Posterior cingulate gyrus (tissue), 11 donors: ENCODE data around the gene EIF4EBP2.

ENCODE experiments used
- DNase-seq, 10 donors: peaks; one replicate each; pipeline versions ENCODE4 v3.0.0 to v3.0.0-alpha.2; 2020 to 2021; ENCODE audit warnings: mixed read lengths in 3 of 10
- intact Hi-C: fragments of 100-400 bp; cut with DNase I; formaldehyde crosslinking; loops from one replicate; pipeline ENCODE4 v1.15.1; 2023

Gene EIF4EBP2

DNA sequence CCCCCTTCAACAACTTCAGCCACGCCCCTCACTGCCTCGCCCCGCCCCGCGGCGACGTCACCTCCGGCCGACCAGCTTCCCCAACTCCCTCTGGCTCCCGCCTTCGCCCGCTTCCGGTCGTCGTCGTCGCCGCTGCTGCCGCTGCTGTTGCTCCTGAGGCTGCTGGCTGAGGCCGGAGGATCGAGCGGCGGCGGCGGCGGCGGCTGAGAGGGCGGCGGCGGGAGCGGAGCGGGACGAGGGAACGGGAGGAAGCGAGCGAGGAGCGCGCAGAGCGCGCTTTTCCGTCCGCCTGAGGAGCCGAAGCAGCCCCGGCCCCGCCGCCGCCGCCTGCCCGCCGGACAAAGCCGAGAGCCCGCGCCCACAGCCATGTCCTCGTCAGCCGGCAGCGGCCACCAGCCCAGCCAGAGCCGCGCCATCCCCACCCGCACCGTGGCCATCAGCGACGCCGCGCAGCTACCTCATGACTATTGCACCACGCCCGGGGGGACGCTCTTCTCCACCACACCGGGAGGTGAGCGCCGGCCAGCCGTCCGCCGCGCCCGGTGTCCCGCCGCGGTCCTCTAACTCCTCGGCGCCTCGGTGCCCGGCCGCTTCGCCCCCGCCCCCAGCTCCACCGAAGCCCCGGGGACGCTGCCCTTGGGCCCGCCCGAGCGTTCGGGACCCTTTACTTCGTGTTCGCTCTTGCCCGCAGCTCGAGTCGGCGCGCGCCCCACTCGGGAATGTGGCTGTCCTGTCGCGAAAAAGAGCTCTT is at the start of gene EIF4EBP2:
EIF4EBP2 (plus strand) TSS at position 110 of the 751 bp plus-strand sequence; CDS start at position 367, 257 bp downstream.
- peak; percentile 97 to 100 (median 99) for DNase-seq
- intact Hi-C loops, result loop anchor here (1.0 kb wide), 1 partner anchor 22 kb away; the partner anchor contains the start of gene LRRC20

GRCh38 chr10:70354556-70354955 is 49.4 kb upstream of the EIF4EBP2 start:
- intact Hi-C loops, result no loop called here
- no peak for DNase-seq

GRCh38 chr10:70355051-70356021 is 48.6 kb upstream of the EIF4EBP2 start:
- intact Hi-C loops, result no loop called here
- no peak for DNase-seq

DNA sequence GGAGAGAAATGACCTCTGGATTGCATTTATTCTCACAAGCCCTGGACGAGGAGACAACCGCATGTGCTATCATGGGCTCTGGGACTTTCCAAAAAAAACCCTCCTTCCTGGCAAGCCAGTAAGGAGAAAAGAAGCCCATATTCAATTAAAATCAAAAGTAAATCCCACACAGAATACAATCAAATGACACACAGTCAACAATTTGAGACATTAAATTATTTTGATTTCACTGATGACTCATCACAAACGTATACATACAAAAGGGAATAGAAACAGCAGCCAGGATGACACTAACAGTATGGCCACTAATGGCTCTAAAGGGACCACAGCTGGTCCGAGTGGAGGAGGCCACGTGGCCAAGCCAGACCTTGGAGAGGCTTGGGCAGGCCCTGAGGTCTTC is 46.4 kb upstream of the EIF4EBP2 start:
- intact Hi-C loops, result no loop called here
- DNase-seq, result no peak

DNA sequence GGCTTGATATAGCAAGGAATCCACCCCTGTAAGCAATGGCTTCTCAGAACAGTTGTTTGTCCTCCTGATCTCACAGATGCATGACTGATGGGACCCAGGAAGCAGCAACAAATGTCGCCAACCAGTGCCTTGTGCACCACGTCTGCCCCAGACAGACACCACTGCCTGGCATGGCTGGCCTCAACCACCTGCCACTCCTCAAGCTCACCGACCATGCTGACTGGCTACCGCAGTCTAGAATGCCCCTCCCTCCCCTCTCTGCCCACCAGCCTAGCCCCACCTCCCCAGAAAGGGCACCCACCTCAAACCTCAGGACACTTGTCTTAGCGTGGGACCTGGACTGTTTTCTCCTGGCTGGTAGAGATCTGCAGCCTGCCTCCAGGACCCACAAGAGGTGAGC is 45.5 kb upstream of the EIF4EBP2 start:
- DNase-seq, result no peak
- intact Hi-C loops, result no loop called here

DNA sequence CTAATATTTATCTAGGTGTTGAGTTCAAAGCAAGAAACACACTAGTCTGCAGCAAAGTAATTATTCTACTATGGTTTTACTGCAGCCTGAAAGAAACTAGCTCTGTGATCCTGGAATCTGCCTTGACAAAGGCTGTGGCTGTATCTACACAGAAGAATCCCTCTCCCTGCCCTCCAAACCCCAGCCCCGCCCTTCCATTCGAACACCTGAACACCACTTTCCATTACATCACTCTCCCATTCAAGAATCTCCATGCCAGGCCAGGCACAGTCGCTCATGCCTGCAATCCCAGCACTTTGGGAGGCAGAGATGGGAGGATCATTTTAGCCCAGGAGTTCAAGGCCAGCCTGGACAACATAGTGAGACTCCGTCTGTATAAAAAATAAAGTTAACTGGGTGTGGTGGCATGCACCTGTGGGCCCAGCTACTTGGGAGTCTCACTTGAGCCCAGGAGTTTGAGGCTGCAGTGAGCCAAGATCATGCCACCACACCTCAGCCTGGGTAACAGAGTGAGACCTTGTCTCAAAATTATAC is 44.9 kb upstream of the EIF4EBP2 start:
- DNase-seq, result no peak
- intact Hi-C loops, result no loop called here

DNA sequence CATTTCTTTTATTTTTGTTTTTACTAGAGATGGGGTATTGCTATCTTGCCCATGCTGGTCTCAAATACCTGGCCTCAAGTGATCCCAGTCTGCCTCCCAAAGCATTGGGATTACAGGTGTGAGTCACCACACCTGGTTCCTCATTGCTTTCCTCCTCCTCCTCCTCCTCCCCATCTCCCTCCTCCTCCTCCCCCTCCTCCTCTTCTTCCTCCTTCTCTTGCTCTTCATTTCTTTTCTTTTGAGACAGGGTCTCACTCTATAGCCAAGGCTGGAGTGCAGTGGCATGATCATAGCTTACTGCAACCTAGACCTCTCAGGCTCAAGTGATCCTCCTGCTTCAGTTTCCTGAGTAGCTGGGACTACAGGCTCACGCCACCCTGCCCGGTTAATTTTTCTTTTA is 43.7 kb upstream of the EIF4EBP2 start:
- intact Hi-C loops, result loop anchor here (10.0 kb wide), 1 partner anchor 215 kb away; the partner anchor contains the start of gene TYSND1

DNA sequence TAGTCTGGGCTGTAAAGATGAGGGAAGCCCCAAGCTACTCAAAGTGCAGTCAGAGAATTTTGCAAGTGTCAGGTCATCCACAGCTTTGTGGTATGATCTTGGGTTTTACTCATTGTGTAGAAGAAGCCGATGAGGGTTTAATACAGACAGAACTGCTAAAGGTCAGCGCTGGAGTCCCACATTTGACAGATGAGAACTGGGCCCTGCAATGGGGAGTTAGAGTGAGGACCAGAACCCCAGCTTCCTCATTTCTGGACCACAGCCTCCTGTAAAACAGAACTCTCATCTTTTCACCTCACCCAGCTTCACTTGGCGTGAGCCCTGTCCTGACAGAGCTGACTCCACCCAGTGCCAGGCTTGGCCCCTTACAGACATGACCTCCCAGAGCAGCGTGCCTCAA is 41.6 kb upstream of the EIF4EBP2 start:
- no peak for DNase-seq
- intact Hi-C loops, result loop anchor here (10.0 kb wide), 1 partner anchor 218 kb away; the partner anchor contains the start of gene TYSND1

More for the DNA sequence above, 43.7 kb upstream of the EIF4EBP2 start:
- DNase-seq, result no peak

GRCh38 chr10:70363292-70363691 is 40.7 kb upstream of the EIF4EBP2 start:
- intact Hi-C loops, result loop anchor here (10.0 kb wide), 1 partner anchor 218 kb away; the partner anchor contains the start of gene TYSND1
- no peak for DNase-seq

GRCh38 chr10:70363971-70364771 is 39.8 kb upstream of the EIF4EBP2 start:
- intact Hi-C loops, result loop anchor here (1.0 to 10.0 kb wide), 2 partner anchors 142 to 219 kb away; partner anchors contain the start of gene TYSND1
- DNase-seq, result peak; percentile 82 to 98 (median 91)

- DNase-seq, result no peak
- intact Hi-C loops, result loop anchor here (1.0 to 10.0 kb wide), 2 partner anchors 142 to 220 kb away; partner anchors contain the start of gene TYSND1
Observed at GRCh38 chr10:70364772-70365091, 39.2 kb upstream of the EIF4EBP2 start.

GRCh38 chr10:70367195-70367796 is 36.6 kb upstream of the EIF4EBP2 start:
- no peak for DNase-seq
- intact Hi-C loops, result loop anchor here (10.0 kb wide), 1 partner anchor 222 kb away; the partner anchor contains the start of gene TYSND1

DNA sequence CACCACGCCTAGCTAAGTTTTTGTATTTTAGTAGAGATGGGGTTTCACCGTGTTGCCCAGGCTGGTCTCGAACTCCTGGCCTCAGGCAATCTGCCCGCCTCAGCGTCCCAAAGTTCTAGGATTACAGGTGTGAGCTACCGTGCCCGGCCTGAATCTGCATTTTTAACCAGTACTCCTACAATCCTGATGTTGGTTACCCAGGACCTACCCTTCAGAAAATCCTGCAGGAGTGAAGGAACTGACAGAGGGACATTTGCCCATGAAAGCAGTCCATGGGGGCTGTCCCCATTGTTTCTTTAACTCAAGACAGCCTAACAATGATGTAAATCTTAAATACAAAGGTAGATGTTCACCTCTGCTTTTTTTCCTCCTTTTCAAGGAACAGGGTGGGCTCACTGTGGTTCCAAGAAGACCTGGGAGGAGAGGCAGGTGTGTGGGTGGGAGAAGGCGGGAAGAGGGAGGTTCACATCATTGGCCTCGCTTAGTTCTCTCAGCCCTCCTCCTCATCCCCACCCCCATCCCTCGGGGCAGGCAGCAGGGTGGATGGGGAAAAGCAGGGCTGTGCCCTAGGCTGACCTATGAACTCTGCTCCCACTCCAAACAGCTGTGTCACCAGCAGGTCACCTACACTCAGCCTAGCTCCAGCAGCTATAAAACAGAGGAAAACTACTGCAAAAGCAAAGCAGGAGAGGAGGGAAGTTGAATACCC is 35.0 kb upstream of the EIF4EBP2 start:
- no peak for DNase-seq
- intact Hi-C loops, result loop anchor here (10.0 kb wide), 1 partner anchor 224 kb away; the partner anchor contains the start of gene TYSND1

- no peak for DNase-seq
- intact Hi-C loops, result loop anchor here (10.0 kb wide), 1 partner anchor 225 kb away; the partner anchor contains the start of gene TYSND1
Observed at GRCh38 chr10:70369498-70370018, 34.4 kb upstream of the EIF4EBP2 start.

- no peak for DNase-seq
- intact Hi-C loops, result no loop called here
Observed at GRCh38 chr10:70370766-70371165, 33.2 kb upstream of the EIF4EBP2 start.

GRCh38 chr10:70371846-70372245 is 32.1 kb upstream of the EIF4EBP2 start:
- intact Hi-C loops, result no loop called here
- DNase-seq, result no peak

GRCh38 chr10:70374775-70375614 is 28.9 kb upstream of the EIF4EBP2 start:
- intact Hi-C loops, result no loop called here
- no peak for DNase-seq
